GM19324 (cell line): ENCODE data around the gene ZDHHC22.

Experiments used
- ATAC-seq: cut with Tn5 transposase; IDR thresholded peaks from one replicate; pipeline ENCODE4 v1.9.1; 2021; ENCODE audit warnings: mild to moderate bottlenecking, moderate library complexity; ENCODE audit not compliant: unreplicated experiment, low FRiP score

Gene ZDHHC22

GRCh38 chr14:77086017-77086727 is 55.4 kb downstream of the ZDHHC22 start:
- ATAC-seq, result no peak

- ATAC-seq, result no peak
Measured at GRCh38 chr14:77085538-77085937, 56.1 kb downstream of the ZDHHC22 start.

GRCh38 chr14:77084985-77085384 is 56.6 kb downstream of the ZDHHC22 start:
- ATAC-seq, result no peak

- no peak for ATAC-seq
Measured at GRCh38 chr14:77083082-77083481, 58.5 kb downstream of the ZDHHC22 start.

GRCh38 chr14:77082356-77082755 is 59.2 kb downstream of the ZDHHC22 start:
- no peak for ATAC-seq
